B cell (primary cell): ENCODE data around the gene SLC28A3. TPM values are rescaled to one million over a fixed set of nuclear protein-coding genes. Genes with fewer than 3 reads are reported as not detected.

ENCODE experiments used
- ATAC-seq: fragments of 200-7000 bp; cut with Tn5 transposase; one replicate; pipeline ENCODE4 v1.10.0; 2021; ENCODE audit warnings: low read depth, mild to moderate bottlenecking, moderate number of reproducible peaks, moderate library complexity
- CTCF ChIA-PET: fragments of 350-600 bp; sonication (Branson Sonifier 250); formaldehyde crosslinking; loops from one replicate; lab custom pipeline; 2021; ENCODE audit warnings: antibody characterized with exemption, inconsistent platforms; lab: Charles Lee
- POLR2A ChIA-PET: fragments of 350-600 bp; sonication (Branson Sonifier 250); formaldehyde crosslinking; loops from one replicate; lab custom pipeline; 2021; ENCODE audit warnings: antibody characterized with exemption; lab: Charles Lee
- DNase-seq: peaks from one replicate; pipeline ENCODE4 v3.0.0; 2013
- H2AFZ ChIP-seq: 2 replicates; pipeline ENCODE4 v1.6.1; 2012; ENCODE audit warnings: mild to moderate bottlenecking, low read depth, low read length; ENCODE audit not compliant: insufficient read depth, poor library complexity, severe bottlenecking
- H3K27ac ChIP-seq, 2 donors: 1 replicate in 1 of 2; 2 replicates in 1 of 2; pipeline ENCODE4 v1.5.1; 2012 to 2013; ENCODE audit warnings: low read length in 2 of 2, mild to moderate bottlenecking in 2 of 2, moderate library complexity in 1 of 2
- H3K27me3 ChIP-seq, 4 experiments: fragments of 200-600 bp in 1 of 4; sonication (generic) in 1 of 4; replicated peaks in 1 of 4; 1 replicate in 2 of 4; 2 replicates in 2 of 4; pipeline versions ENCODE4 v1.6.1 to v1.7.0; 2013 to 2016; ENCODE audit warnings: low read length in 3 of 4, mild to moderate bottlenecking in 2 of 4, mixed read lengths in 1 of 4, moderate library complexity in 1 of 4; ENCODE audit not compliant: insufficient read depth in 4 of 4, control insufficient read depth in 3 of 4; ENCODE audit errors: control extremely low read depth in 1 of 4
- H3K36me3 ChIP-seq, 2 experiments: replicated peaks in 1 of 2; 1 replicate in 1 of 2; 2 replicates in 1 of 2; pipeline versions ENCODE4 v1.6.1 to v1.7.1; 2013; ENCODE audit warnings: low read length in 1 of 2; ENCODE audit not compliant: insufficient read depth in 2 of 2, control insufficient read depth in 1 of 2; ENCODE audit errors: control extremely low read depth in 1 of 2, extremely low read depth in 1 of 2
- H3K4me1 ChIP-seq, 2 donors: fragments of 200-600 bp in 1 of 2; sonication (generic) in 1 of 2; 1 replicate in 1 of 2; 2 replicates in 1 of 2; pipeline versions ENCODE4 v1.5.1 to v1.6.1; 2013 to 2017; ENCODE audit warnings: low read length in 2 of 2; ENCODE audit not compliant: control insufficient read depth in 2 of 2, insufficient read depth in 2 of 2
- H3K4me2 ChIP-seq: replicated peaks from 2 replicates; pipeline ENCODE3; 2012; ENCODE audit warnings: mild to moderate bottlenecking, low read depth, low read length; ENCODE audit not compliant: poor library complexity, severe bottlenecking
- H3K4me3 ChIP-seq, 5 experiments: fragments of 200-600 bp in 1 of 5; sonication (generic) in 1 of 5; 1 replicate in 3 of 5; 2 replicates in 2 of 5; pipeline versions ENCODE4 v1.5.1 to v1.7.0; 2011 to 2016; ENCODE audit warnings: low read length in 4 of 5, mild to moderate bottlenecking in 4 of 5, low read depth in 2 of 5, control low read depth in 1 of 5, moderate library complexity in 1 of 5; ENCODE audit not compliant: insufficient read depth in 1 of 5; ENCODE audit errors: control extremely low read depth in 1 of 5, extremely low read depth in 1 of 5
- H3K79me2 ChIP-seq: fragments of 200-600 bp; sonication (generic); one replicate; pipeline ENCODE4 v1.6.0; 2016; ENCODE audit warnings: low read length; ENCODE audit not compliant: control insufficient read depth, insufficient read depth
- H3K9ac ChIP-seq: fragments of 200-600 bp; sonication (generic); 2 replicates; pipeline ENCODE4 v1.6.1; 2017; ENCODE audit warnings: mild to moderate bottlenecking, low read length, moderate library complexity
- H3K9me3 ChIP-seq, 3 donors: one replicate each; pipeline versions ENCODE4 v1.6.1 to v1.7.1; 2013; ENCODE audit warnings: low read length in 2 of 3; ENCODE audit not compliant: control insufficient read depth in 2 of 3, insufficient read depth in 1 of 3; ENCODE audit errors: control extremely low read depth in 1 of 3
- H4K20me1 ChIP-seq: 2 replicates; pipeline ENCODE4 v1.6.0; 2012; ENCODE audit warnings: mild to moderate bottlenecking, low read length; ENCODE audit not compliant: insufficient read depth, control insufficient read depth, poor library complexity, severe bottlenecking
- H3K27ac Mint-ChIP-seq: one replicate; pipeline ENCODE4 v1.8.0; 2021; ENCODE audit warnings: mixed read lengths
- H3K27me3 Mint-ChIP-seq: one replicate; pipeline ENCODE4 v1.8.0; 2021; ENCODE audit warnings: mixed read lengths
- H3K4me1 Mint-ChIP-seq: one replicate; pipeline ENCODE4 v1.8.0; 2021; ENCODE audit warnings: mixed read lengths
- H3K4me3 Mint-ChIP-seq: one replicate; pipeline ENCODE4 v1.8.0; 2021; ENCODE audit warnings: mixed read lengths
- H3K9me3 Mint-ChIP-seq: one replicate; pipeline ENCODE4 v1.8.0; 2022; ENCODE audit warnings: mixed read lengths; ENCODE audit not compliant: insufficient read depth
- EZH2 ChIP-seq: IDR thresholded peaks from 2 replicates; pipeline ENCODE4 v1.6.1; 2012; ENCODE audit warnings: borderline replicate concordance, low read depth, mild to moderate bottlenecking, moderate library complexity, low read length; ENCODE audit not compliant: insufficient read depth, poor library complexity, severe bottlenecking
- WGBS: methylation state at CpG from one replicate; pipeline ENCODE4 v1.1.5; 2013; ENCODE audit warnings: missing lambda C conversion rate; ENCODE audit not compliant: insufficient coverage; 5-methylcytosine and 5-hydroxymethylcytosine counted together
- intact Hi-C: fragments of 100-400 bp; cut with micrococcal nuclease; formaldehyde crosslinking; loops from one replicate; pipeline ENCODE4 v1.10.0; 2022
- polyA plus RNA-seq: library from polyadenylated mRNA; depleted of rRNA; stranded (reverse); fragments of >200 nt; gene quantifications from 2 replicates; pipeline ENCODE4 v1.2.3, GENCODE V29; 2012
- total RNA-seq, 2 donors: library from RNA; stranded (reverse); fragments of 120-200 nt in 1 of 2; gene quantifications; 1 replicate in 1 of 2; 2 replicates in 1 of 2; pipeline versions ENCODE4 v1.2.3 to v1.2.4, GENCODE V29; 2013 to 2022
- TF ChIP-seq, protein P1 (sequence below): fragments of 200-600 bp; IDR thresholded peaks from one replicate; pipeline ENCODE4 v1.8.0; 2022; ENCODE audit warnings: antibody characterized with exemption, mild to moderate bottlenecking

The SLC28A3 gene
- total and polyA plus RNA-seq, 2 donors (not counting 1 experiment from before 2014, with no cell fraction given), result not detected

GRCh38 chr9:84310883-84311282 is 29.7 kb downstream of the SLC28A3 start:
- no peak overlapping the region for H3K4me3 Mint-ChIP-seq
- Histone ChIP-seq H3K79me2 (no peaks in the 10 kb centered on the region), H3K9me3 (no peaks in the 10 kb centered on the region), H3K9ac (no peak overlapping the region), H3K27ac (no peak overlapping the region), H3K27me3 (no peaks in the 10 kb centered on the region), H3K4me2 (no peak overlapping the region), H3K4me3 (no peak overlapping the region), H3K4me1 (peaks cover 0 to 3% of the 10 kb centered on the region in 2 donors), H4K20me1 (no peaks in the 10 kb centered on the region), H2AFZ (no peak overlapping the region), H3K36me3 (no peaks in the 10 kb centered on the region)
- ATAC-seq, result no peak
- POLR2A ChIA-PET, result no interaction called here
- no peaks in the 10 kb centered on the region for H3K9me3 Mint-ChIP-seq
- H3K4me1 Mint-ChIP-seq, result peaks cover 5% of the 10 kb centered on the region
- peaks cover 9% of the 10 kb centered on the region for H3K27me3 Mint-ChIP-seq
- CTCF ChIA-PET, result interaction anchor here (1.3 to 3.7 kb wide), 3 partner anchors 50 to 374 kb away, joined by 4 to 17 read pairs (median 5); no protein-coding TSS in a partner anchor
- intact Hi-C loops, result no loop called here
- no peak overlapping the region for H3K27ac Mint-ChIP-seq
- DNase-seq, result no peak
- 60% methylated on average over 1 of the region's 2 CpGs for WGBS
- TF ChIP-seq, protein P1, sequence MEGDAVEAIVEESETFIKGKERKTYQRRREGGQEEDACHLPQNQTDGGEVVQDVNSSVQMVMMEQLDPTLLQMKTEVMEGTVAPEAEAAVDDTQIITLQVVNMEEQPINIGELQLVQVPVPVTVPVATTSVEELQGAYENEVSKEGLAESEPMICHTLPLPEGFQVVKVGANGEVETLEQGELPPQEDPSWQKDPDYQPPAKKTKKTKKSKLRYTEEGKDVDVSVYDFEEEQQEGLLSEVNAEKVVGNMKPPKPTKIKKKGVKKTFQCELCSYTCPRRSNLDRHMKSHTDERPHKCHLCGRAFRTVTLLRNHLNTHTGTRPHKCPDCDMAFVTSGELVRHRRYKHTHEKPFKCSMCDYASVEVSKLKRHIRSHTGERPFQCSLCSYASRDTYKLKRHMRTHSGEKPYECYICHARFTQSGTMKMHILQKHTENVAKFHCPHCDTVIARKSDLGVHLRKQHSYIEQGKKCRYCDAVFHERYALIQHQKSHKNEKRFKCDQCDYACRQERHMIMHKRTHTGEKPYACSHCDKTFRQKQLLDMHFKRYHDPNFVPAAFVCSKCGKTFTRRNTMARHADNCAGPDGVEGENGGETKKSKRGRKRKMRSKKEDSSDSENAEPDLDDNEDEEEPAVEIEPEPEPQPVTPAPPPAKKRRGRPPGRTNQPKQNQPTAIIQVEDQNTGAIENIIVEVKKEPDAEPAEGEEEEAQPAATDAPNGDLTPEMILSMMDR, result no peak
- TF ChIP-seq EZH2, result no peak

- intact Hi-C loops, result no loop called here
- Histone ChIP-seq H3K79me2 (no peaks in the 10 kb centered on the region), H3K4me1 (no peaks in the 10 kb centered on the region), H3K27ac (no peak overlapping the region), H3K9me3 (no peaks in the 10 kb centered on the region), H3K4me3 (no peak overlapping the region), H3K4me2 (no peak overlapping the region), H2AFZ (no peak overlapping the region), H4K20me1 (no peaks in the 10 kb centered on the region), H3K36me3 (no peaks in the 10 kb centered on the region), H3K27me3 (no peaks in the 10 kb centered on the region), H3K9ac (no peak overlapping the region)
- H3K9me3 Mint-ChIP-seq, result no peaks in the 10 kb centered on the region
- ATAC-seq (no peak), DNase-seq (no peak)
- POLR2A ChIA-PET, result no interaction called here
- no peaks in the 10 kb centered on the region for H3K4me1 Mint-ChIP-seq
- TF ChIP-seq, protein P1, result no peak
- TF ChIP-seq EZH2, result no peak
- peaks cover 4% of the 10 kb centered on the region for H3K27me3 Mint-ChIP-seq
- no peak overlapping the region for H3K4me3 Mint-ChIP-seq
- no peak overlapping the region for H3K27ac Mint-ChIP-seq
- WGBS, result 94% methylated on average over 3 of the region's 5 CpGs
- CTCF ChIA-PET, result interaction anchor here (1.2 to 1.5 kb wide), 2 partner anchors 8 to 10 kb away, joined by 3 to 6 read pairs; no protein-coding TSS in a partner anchor
Observed at GRCh38 chr9:84305497-84306131, 34.9 kb downstream of the SLC28A3 start.
